BLaER1 treated with 17β-estradiol and CSF1 and Interleukin-3, amounts not matched to agents 10 nM and 100 nM (cell line): ENCODE data around the gene SUN1.

Experiments
- H3K27ac ChIP-seq, 11 experiments: shearing (Covaris generic); formaldehyde crosslinking; 2 replicates each; pipeline ENCODE4 v1.8.1; 2022
- H3K27me3 ChIP-seq, 11 experiments: shearing (Covaris generic); formaldehyde crosslinking; 2 replicates each; pipeline ENCODE4 v1.8.1; 2022
- H3K36me3 ChIP-seq, 11 experiments: shearing (Covaris generic); formaldehyde crosslinking; 2 replicates each; pipeline ENCODE4 v1.8.1; 2022
- H3K4me1 ChIP-seq, 10 experiments: shearing (Covaris generic); formaldehyde crosslinking; 2 replicates each; pipeline ENCODE4 v1.8.1; 2022
- H3K4me2 ChIP-seq, 11 experiments: shearing (Covaris generic); formaldehyde crosslinking; 2 replicates each; pipeline ENCODE4 v1.8.1; 2022
- H3K4me3 ChIP-seq, 10 experiments: shearing (Covaris generic); formaldehyde crosslinking; 2 replicates each; pipeline ENCODE4 v1.8.1; 2022
- H3K9ac ChIP-seq, 11 experiments: shearing (Covaris generic); formaldehyde crosslinking; 2 replicates each; pipeline ENCODE4 v1.8.1; 2022
- H3K9me3 ChIP-seq, 11 experiments: shearing (Covaris generic); formaldehyde crosslinking; replicated peaks in 1 of 11; 2 replicates each; pipeline ENCODE4 v1.8.1; 2022
- H4K20me1 ChIP-seq, 11 experiments: shearing (Covaris generic); formaldehyde crosslinking; 2 replicates each; pipeline ENCODE4 v1.8.1; 2022
- Cebpa-rat ChIP-seq, 11 experiments: shearing (Covaris generic); IDR thresholded peaks; 2 replicates each; pipeline ENCODE4 v1.8.1; 2022

SUN1 gene

GRCh38 chr7:918441-919113 is 86.3 kb downstream of the SUN1 start:
- H3K4me3 ChIP-seq = no peak overlapping the region
- H3K27me3 ChIP-seq = no peaks in the 10 kb centered on the region
- peaks cover 0 to 6% (median 0%) of the 10 kb centered on the region in 11 experiments; a peak in 1 of 22 replicates for H3K9me3 ChIP-seq
- peak overlapping the region in 9 of 11 experiments; percentile 3 to 70 (median 46); a peak in 15 of 22 replicates for H3K4me2 ChIP-seq
- H4K20me1 ChIP-seq = peaks cover 0 to 33% (median 13%) of the 10 kb centered on the region in 11 experiments; a peak in 12 of 22 replicates
- H3K27ac ChIP-seq = peak overlapping the region in 5 of 11 experiments; percentile 10 to 35 (median 17); a peak in 4 of 22 replicates
- TF ChIP-seq Cebpa-rat (IDR thresholded peaks at IDR 0.05) = no peak
- peak overlapping the region in 1 of 11 experiments; percentile 32; a peak in 2 of 22 replicates for H3K9ac ChIP-seq
- H3K4me1 ChIP-seq = peaks cover 60 to 90% (median 84%) of the 10 kb centered on the region in 10 experiments
- H3K36me3 ChIP-seq = peaks cover 0 to 62% (median 28%) of the 10 kb centered on the region in 11 experiments; a peak in 17 of 22 replicates

- Histone ChIP-seq H3K36me3 (peaks cover 0 to 57% (median 27%) of the 10 kb centered on the region in 11 experiments; a peak in 17 of 22 replicates), H3K9me3 (peaks cover 0 to 1% (median 0%) of the 10 kb centered on the region in 11 experiments; a peak in 1 of 22 replicates), H3K4me2 (peak overlapping the region in 9 of 11 experiments; percentile 3 to 70 (median 46); a peak in 14 of 22 replicates), H3K27me3 (no peaks in the 10 kb centered on the region), H3K9ac (peak overlapping the region in 3 of 11 experiments; percentile 18 to 32 (median 24); a peak in 3 of 22 replicates), H4K20me1 (peaks cover 0 to 30% (median 13%) of the 10 kb centered on the region in 11 experiments; a peak in 12 of 22 replicates), H3K27ac (peak overlapping the region in 4 of 11 experiments; percentile 10 to 35 (median 24); a peak in 4 of 22 replicates), H3K4me3 (no peak overlapping the region), H3K4me1 (peaks cover 64 to 90% (median 85%) of the 10 kb centered on the region in 10 experiments)
- TF ChIP-seq Cebpa-rat (IDR thresholded peaks at IDR 0.05) = no peak
Measured at GRCh38 chr7:919114-919442, 86.8 kb downstream of the SUN1 start.

DNA sequence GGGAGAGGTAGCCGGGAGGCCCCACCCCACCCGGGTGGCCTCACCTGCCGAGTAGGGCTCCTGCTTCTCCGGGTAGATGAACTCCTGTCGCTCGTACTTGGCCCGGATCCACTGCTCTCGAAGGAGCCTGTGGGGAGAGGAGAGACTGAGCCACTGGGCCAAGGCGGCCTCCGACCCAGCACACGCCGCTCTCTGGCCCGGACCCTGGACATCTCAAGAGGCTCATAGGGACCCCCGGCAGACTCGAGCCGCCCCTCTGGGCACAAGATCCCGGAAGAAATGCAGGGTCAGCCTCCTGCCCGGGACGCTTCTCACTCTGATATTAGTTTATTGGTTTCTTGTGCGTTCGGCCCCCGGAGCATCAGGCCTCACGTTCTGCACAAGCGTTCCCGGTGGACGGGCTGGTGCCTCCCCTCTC is 87.7 kb downstream of the SUN1 start:
- Histone ChIP-seq H4K20me1 (peaks cover 0 to 22% (median 8%) of the 10 kb centered on the region in 11 experiments; a peak in 11 of 22 replicates), H3K9me3 (no peaks in the 10 kb centered on the region), H3K4me2 (peak overlapping the region in 7 of 11 experiments; percentile 34 to 100 (median 46); a peak in 8 of 22 replicates), H3K4me1 (peaks cover 68 to 88% (median 83%) of the 10 kb centered on the region in 10 experiments), H3K27me3 (no peaks in the 10 kb centered on the region), H3K27ac (no peak overlapping the region; a peak in 1 of 22 replicates), H3K36me3 (peaks cover 0 to 48% (median 21%) of the 10 kb centered on the region in 11 experiments; a peak in 17 of 22 replicates), H3K4me3 (no peak overlapping the region), H3K9ac (no peak overlapping the region)
- no peak for TF ChIP-seq Cebpa-rat (IDR thresholded peaks at IDR 0.05)

DNA sequence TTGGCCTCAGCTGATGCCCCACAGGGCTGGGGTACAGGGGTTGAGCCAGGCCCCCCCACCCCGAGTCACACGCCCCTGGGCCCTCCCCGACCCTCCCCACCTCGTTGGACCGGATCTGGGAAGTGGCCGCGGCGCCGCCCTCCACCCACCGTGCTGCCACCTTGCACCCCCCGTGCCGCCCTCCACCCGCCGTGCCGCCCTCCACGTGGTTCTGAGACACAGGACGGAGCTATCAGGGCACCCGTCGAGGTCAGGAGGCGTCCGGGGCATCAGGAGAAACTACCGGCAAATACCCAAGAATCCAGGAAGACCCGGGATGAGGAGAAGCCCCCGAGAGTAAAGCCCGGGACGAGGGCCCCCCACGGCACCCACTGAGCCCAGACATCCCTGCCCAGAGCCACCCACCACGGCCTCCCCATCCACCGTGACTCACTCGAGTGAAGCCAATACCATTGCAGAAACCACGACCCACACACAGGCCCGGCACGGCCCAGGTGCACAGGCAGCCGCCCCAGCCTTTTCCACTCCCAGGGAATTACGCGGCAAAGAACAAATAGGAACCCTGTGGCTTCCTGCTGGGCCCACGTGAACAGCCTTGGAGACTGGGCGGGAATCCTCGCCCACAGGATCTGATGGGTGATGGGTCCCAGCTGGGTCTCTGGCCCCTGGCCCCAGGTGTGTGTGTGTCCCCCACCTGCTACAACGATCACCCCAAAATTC is 88.2 kb downstream of the SUN1 start:
- Histone ChIP-seq H3K27me3 (no peaks in the 10 kb centered on the region), H3K36me3 (peaks cover 0 to 42% (median 16%) of the 10 kb centered on the region in 11 experiments; a peak in 17 of 22 replicates), H4K20me1 (peaks cover 0 to 16% (median 4%) of the 10 kb centered on the region in 11 experiments; a peak in 8 of 22 replicates), H3K9ac (peak overlapping the region in 9 of 11 experiments; percentile 5 to 73 (median 63); a peak in 7 of 22 replicates), H3K4me2 (peak overlapping the region; percentile 92 to 100 (median 97)), H3K27ac (peak overlapping the region in 9 of 11 experiments; percentile 13 to 87 (median 74); a peak in 9 of 22 replicates), H3K4me1 (peaks cover 68 to 90% (median 83%) of the 10 kb centered on the region in 10 experiments), H3K9me3 (no peaks in the 10 kb centered on the region), H3K4me3 (no peak overlapping the region; a peak in 1 of 20 replicates)
- TF ChIP-seq Cebpa-rat (IDR thresholded peaks at IDR 0.05) = no peak

GRCh38 chr7:921071-921461 is 88.8 kb downstream of the SUN1 start:
- peak overlapping the region in 2 of 10 experiments; percentile 52 to 55; a peak in 2 of 20 replicates for H3K4me3 ChIP-seq
- H3K27ac ChIP-seq = peak overlapping the region in 10 of 11 experiments; percentile 13 to 87 (median 72); a peak in 14 of 22 replicates
- H3K4me1 ChIP-seq = peaks cover 68 to 90% (median 83%) of the 10 kb centered on the region in 10 experiments
- peak overlapping the region; percentile 92 to 100 (median 97) for H3K4me2 ChIP-seq
- no peaks in the 10 kb centered on the region for H3K9me3 ChIP-seq
- H3K36me3 ChIP-seq = peaks cover 0 to 40% (median 14%) of the 10 kb centered on the region in 11 experiments; a peak in 17 of 22 replicates
- H3K27me3 ChIP-seq = no peaks in the 10 kb centered on the region
- peaks cover 0 to 10% (median 0%) of the 10 kb centered on the region in 11 experiments; a peak in 5 of 22 replicates for H4K20me1 ChIP-seq
- TF ChIP-seq Cebpa-rat (IDR thresholded peaks at IDR 0.05) = no peak
- H3K9ac ChIP-seq = peak overlapping the region in 9 of 11 experiments; percentile 5 to 73 (median 67); a peak in 10 of 22 replicates

GRCh38 chr7:921581-922333 is 89.5 kb downstream of the SUN1 start:
- Histone ChIP-seq H3K9ac (peak overlapping the region; percentile 39 to 73 (median 64); a peak in 20 of 22 replicates), H3K4me1 (peaks cover 68 to 90% (median 83%) of the 10 kb centered on the region in 10 experiments), H3K4me3 (peak overlapping the region in 8 of 10 experiments; percentile 2 to 55 (median 40); a peak in 13 of 20 replicates), H3K27ac (peak overlapping the region; percentile 37 to 87 (median 74)), H3K36me3 (peaks cover 0 to 37% (median 14%) of the 10 kb centered on the region in 11 experiments; a peak in 17 of 22 replicates), H3K27me3 (no peaks in the 10 kb centered on the region), H3K9me3 (no peaks in the 10 kb centered on the region), H4K20me1 (peaks cover 0 to 9% (median 0%) of the 10 kb centered on the region in 11 experiments; a peak in 2 of 22 replicates), H3K4me2 (peak overlapping the region; percentile 92 to 100 (median 97))
- no peak for TF ChIP-seq Cebpa-rat (IDR thresholded peaks at IDR 0.05)

GRCh38 chr7:922334-923107 is 90.2 kb downstream of the SUN1 start:
- peak overlapping the region; percentile 51 to 81 (median 77); a peak in 21 of 22 replicates for H3K9ac ChIP-seq
- peak overlapping the region; percentile 37 to 90 (median 83) for H3K27ac ChIP-seq
- H4K20me1 ChIP-seq = peaks cover 0 to 9% (median 0%) of the 10 kb centered on the region in 11 experiments; a peak in 2 of 22 replicates
- H3K4me2 ChIP-seq = peak overlapping the region; percentile 92 to 100 (median 97)
- peak overlapping the region; percentile 21 to 70 (median 50); a peak in 17 of 20 replicates for H3K4me3 ChIP-seq
- TF ChIP-seq Cebpa-rat (IDR thresholded peaks at IDR 0.05) = no peak
- H3K9me3 ChIP-seq = no peaks in the 10 kb centered on the region
- H3K36me3 ChIP-seq = peaks cover 0 to 37% (median 12%) of the 10 kb centered on the region in 11 experiments; a peak in 17 of 22 replicates
- H3K27me3 ChIP-seq = no peaks in the 10 kb centered on the region
- peaks cover 76 to 95% (median 90%) of the 10 kb centered on the region in 10 experiments for H3K4me1 ChIP-seq
